Fibroblast of skin of right biceps (primary cell): Measurements from ENCODE around the gene NPLOC4.

ENCODE experiments used
- DNase-seq: peaks from one replicate; pipeline ENCODE4 v3.0.0-alpha.2; 2013

Gene NPLOC4

DNA sequence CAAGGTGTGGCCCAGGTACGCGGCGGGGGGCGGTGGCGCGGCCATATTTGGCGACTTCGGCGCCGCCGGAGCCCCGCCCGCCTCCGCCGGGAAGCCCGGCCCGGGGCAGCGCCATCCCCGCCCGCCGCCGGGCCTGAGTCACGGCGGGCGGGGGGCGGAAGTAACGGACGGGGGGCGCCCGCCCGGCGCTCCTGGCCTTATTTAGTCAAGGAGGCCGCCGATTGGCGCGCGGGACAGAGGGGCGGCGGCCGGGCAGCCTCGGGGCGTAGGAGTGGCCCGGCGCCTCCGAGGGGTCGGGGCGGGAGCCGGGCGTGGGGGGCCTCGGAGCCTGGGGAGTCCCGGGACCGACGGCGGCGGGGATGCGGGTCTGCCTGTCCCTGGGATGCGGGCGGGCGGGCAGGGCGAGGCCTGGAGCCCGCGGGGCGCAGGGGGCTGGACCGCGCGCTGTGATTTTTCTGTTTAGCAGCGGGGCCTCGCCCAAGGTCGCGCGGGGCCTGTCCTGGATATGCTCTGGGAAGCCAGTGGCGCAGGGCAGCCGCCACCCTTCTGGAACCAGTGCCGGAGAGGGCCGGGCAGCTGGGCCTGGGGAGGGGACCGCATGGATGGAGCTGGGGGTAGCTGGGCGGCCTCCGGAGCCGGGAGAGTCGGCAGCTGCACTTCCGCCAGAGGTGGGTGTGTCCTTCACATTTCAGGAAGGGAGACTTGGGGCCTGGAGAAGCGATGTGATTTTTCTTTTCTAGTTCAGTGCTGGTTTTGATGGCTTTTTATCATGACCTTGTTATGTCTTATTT, 122.0 kb downstream of the NPLOC4 start:
- DNase-seq, result peak; percentile 96

DNA sequence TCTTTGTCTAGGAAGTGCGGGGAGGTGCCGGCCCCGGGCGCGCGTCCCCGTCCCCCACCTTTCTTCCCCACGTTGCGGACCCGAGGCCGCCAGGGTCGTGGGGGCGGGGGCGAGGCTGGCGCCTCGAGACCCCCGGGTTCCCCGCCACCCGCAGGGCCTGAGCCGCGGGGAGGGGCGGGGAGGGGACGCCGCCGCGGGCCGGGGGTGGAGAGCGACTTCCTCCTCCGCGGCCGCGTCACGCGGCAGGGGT, 122.5 kb downstream of the NPLOC4 start:
- no peak for DNase-seq

DNA sequence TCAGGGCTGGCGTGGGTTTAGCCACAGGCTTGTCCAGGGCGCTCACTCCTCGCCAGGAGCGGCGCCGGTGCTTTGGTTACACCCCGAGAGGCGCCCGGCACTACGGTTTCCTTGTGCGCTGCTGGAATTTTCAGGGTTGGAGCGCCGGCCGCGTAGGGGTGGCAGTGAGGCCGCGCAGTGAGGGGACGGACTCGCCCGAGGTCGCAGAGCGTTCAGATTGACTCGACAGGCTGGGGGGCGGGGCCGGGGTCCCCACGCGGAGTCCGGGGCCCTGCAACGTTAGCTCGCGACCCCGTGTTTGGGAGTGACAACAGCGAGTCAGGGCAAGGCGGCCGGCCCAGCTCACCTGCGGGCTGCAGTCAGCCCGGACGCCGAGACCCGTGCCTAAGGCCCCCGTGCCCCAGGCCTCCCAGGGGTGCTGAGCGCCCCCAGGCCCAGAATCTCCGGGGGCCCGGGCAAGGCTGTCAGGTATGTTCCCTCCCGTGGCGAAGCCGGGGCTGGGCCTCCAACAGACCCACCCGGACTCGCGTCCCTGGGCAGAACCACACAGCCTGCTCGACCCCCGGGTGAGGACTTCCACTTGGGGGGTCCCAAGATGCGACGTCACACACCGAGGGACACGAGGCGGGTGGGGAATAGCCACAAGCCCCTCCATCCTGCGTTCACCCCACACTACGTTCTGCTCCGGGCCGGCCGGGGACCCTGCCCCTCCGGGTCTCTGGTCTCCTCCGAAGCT, 123.0 kb downstream of the NPLOC4 start:
- peak; percentile 82 for DNase-seq

DNA sequence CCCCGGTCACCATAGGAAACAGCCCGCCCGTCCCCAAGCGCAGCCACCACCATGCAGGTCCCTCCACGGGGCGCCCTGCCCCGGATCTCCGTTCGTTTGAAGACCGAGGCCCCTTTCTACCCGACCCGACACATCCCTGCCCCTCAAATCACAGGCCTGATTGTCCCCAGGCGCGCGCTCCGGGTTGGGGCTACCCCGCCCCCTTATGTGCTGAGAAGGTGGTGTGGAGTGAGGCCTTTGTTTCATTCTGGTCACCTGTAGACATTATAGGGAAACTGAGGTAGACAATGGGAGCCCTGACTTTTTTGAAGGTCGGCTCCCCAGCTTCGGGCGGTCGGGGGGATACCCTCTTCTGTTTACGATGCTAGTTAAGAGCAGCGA, 123.5 kb downstream of the NPLOC4 start:
- DNase-seq, result peak; percentile 79

DNA sequence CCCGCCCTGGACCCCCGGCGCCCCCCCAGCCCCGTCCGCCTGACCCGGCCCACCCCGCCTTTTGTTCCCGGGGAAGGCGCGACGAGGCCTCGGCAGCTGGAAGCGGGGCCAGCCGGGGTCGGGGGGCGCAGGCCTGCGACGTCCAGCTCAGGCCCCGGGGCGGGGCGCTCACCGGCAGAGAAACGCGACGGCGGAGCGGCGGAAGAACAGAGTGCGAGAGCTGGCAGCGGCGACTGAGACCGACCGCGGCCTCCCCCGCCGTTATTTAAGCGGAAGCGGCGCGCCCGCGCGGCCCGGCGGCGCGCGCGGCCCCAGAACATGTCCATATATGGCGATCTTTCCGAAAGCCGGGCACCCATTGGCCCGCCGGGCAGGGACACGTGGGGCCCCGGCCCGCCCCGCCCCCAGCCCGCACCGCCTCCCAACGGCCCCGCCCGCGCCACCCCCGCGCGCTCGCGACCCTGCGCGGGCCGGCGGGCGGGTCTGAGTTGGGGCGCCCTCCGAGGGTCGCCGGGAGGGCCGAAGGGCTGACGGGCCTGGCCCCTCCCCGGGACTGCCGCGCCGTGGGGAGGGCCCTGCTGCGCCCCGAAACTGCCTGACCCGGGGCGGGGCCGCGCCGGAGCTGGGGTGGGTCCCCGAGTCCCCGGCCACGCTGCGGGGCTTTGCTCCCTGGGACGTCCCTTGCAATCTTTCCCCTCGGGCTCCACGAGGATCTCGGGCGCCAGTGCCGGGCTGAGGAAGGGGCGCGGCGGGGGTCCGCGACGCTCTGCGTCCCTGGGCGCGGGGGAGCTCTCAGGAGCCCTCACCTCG, 124.1 kb downstream of the NPLOC4 start, which contains the start of gene ACTG1:
ACTG1 (minus strand) TSS at position 238 of the 810 bp plus-strand sequence. CDS start 445 bp downstream, outside the sequence.
- DNase-seq, result peak; percentile 97

DNA sequence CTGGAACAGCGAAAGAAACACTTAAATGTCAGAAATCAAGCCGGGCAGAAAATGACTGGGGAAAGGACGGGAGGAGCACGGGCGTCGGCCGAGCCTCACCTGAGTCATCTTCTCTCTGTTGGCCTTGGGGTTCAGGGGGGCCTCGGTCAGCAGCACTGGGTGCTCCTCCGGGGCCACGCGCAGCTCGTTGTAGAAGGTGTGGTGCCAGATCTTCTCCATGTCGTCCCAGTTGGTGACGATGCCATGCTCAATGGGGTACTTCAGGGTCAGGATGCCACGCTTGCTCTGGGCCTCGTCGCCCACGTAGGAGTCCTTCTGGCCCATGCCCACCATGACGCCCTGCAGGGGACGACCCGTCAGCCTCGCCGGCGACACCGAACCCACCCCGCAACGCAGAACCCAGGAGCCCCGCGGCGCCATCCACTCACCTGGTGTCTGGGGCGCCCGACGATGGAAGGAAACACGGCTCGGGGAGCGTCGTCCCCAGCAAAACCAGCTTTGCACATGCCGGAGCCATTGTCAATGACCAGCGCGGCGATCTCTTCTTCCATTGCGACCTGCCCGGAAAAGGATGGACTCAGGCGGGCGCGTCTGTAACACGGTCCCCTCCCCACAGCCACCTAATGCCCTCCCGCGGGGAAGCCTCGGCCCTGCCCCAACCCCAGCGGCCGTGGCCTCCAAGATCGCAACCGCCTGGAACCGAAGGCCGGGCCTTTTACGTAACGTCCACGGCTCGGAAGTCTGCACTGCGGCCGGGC, 124.9 kb downstream of the NPLOC4 start:
- DNase-seq, result no peak

DNA sequence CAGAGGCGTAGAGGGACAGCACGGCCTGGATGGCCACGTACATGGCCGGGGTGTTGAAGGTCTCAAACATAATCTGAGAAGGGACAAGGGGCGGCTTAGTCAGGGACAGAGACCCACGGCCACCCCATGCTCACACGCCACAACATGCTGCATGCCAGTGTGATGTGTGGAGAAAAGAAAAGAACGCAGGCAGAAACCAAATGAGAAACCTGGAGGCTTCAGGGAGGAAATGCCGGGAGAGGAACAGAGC, 125.4 kb downstream of the NPLOC4 start:
- no peak for DNase-seq

DNA sequence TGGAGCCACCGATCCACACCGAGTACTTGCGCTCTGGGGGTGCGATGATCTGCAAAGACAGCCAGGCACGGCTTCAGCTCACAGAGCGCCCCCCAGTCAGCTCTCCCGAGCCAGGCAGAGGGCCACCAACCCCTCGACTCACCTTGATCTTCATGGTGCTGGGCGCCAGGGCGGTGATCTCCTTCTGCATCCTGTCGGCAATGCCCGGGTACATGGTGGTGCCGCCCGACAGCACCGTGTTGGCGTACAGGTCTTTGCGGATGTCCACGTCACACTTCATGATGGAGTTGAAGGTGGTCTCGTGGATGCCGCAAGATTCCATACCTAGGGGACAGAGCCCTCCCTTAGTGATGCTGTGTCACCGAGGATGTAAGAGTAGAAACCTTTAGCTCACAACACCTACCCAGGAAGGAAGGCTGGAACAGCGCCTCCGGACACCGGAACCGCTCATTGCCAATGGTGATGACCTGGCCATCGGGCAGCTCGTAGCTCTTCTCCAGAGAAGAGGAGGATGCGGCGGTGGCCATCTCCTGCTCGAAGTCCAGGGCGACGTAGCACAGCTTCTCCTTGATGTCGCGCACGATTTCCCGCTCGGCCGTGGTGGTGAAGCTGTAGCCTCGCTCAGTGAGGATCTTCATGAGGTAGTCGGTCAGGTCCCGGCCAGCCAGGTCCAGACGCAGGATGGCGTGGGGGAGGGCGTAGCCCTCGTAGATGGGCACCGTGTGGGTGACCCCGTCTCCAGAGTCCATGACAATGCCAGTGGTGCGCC, 125.9 kb downstream of the NPLOC4 start:
- no peak for DNase-seq

DNA sequence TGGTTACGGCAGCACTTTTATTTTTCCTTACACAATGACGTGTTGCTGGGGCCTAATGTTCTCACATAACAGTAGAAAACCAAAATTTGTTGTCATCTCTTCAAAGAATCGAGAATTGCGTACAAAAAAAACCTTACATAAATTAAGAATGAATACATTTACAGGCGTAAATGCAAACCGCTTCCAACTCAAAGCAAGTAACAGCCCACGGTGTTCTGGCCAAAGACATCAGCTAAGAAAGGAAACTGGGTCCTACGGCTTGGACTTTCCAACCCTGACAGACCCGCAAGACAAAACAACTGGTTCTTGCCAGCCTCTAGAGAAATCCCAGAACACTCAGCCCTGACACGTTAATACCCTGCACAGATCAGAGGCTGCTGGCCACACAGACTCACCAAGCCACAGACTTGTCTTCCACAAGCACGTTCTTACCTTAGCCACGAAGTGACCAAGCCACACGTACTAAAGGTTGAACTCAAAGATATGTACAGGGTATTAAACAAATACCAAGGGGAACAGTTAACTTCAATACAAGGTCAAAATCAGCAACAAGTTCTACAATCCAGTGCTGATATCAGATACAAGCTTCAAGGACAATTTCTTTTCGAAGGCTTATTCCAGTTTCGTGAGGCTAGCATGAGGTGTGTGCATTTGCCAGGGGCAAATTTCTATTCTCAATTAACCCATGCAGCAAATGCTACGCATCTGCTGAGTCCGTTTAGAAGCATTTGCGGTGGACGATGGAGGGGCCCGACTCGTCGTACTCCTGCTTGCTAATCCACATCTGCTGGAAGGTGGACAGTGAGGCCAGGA, 126.7 kb downstream of the NPLOC4 start:
- DNase-seq, result no peak

DNA sequence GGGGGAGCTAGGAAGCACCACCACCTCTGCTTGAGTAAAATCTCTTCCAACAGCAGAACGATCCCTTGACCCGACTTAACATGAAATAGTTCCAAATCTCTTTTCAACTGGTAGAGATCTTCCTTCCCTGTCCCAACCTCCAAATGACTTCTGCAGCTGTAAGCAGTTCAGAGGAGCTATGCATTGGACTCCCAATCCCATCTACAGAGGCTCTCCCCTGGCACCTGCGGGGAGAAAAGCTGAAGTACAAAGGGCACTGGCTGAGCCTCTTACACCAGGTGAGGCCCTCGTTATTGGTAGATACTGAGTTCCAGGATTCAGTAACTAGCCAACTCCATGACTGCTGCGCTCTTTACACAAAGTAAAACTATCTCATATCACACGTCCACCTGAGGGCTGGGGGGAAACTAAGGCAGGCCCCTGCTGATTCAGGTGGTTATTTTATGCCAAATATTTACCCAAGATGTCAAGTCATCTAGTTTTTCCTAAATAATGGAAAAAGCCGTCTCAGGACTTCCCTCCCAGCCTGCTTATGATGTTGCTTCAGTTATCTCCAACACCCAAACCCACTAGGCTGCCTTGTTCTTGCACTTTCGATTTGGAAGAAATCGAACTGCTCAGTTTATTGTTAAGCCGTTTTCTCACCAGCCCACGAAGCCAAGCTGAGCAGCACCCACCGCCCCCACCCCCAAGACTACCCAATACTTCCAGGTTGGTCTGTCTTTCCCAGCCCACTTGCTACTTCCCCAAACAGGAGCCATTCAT, 127.5 kb downstream of the NPLOC4 start:
- no peak for DNase-seq

DNA sequence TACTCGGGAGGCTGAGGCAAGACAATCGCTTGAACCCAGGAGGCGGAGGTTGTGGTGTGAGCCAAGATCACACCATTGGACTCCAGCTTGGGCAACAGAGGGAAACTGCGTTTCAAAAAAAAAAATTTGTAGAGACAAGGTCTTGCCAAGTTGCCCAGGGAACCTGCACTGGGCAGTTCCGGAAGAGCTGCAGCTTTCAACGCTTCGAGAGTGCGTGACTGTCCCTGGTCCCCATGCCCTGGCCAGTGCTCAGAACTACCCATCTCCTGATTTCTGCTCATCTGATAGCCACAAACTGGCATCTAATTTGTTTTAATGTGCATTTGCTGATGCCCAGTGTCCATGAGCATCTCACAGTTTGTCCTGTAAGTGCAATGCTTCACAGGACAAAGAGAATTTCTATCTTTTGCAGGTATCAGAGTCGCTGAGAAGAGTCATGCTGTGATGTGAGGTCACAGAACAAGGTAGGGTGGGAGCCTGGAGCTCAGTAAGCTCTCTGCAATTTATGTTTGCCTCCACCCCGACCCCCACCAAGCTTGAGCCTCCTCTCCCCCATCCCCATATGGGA, 128.2 kb downstream of the NPLOC4 start:
- peak; percentile 65 for DNase-seq
